ENCODE results near the gene DNAI4. TPM values are rescaled to one million over a fixed set of nuclear protein-coding genes. Genes with fewer than 3 reads are reported as not detected.
"Not testable (repeated sequence)": the region's sequence is repeated elsewhere in the genome, so short reads cannot be mapped to it uniquely, and the experiment has no call there.

DNAI4 gene
- polyA plus RNA-seq, 1 donor, result 3.6 TPM

DNA sequence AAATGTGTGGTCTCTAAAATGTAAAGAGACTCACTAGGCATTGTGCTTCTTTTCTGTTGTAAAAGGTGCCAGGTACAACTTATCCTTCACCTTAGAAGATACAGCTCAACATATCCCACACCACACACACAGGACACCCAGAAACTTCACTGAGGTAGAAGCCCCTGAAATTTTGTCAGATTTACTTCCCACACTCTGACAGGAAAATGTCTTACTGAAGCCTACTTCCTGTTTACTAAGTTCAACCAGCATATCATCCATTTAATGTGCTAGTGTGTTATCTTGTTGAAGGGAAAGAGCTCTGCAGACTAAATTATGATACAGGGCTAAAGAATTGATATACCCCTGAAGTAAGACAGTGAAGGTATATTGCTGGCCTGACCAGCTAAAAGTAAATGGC is 83.7 kb downstream of the DNAI4 start:
- DNase-seq, result no peak
- Histone ChIP-seq H3K36me3 (ENCODE audit: control insufficient read depth, insufficient read depth, low read length) (no peaks in the 10 kb centered on the region), H3K9me3 (ENCODE audit: control insufficient read depth, low read depth, low read length) (no peaks in the 10 kb centered on the region), H3K4me1 (ENCODE audit: control insufficient read depth, insufficient read depth, low read length) (no peaks in the 10 kb centered on the region), H3K27me3 (ENCODE audit: control insufficient read depth, insufficient read depth, low read length) (no peaks in the 10 kb centered on the region), H3K27ac (ENCODE audit: low read length) (no peak overlapping the region), H3K4me3 (ENCODE audit: low read length) (no peak overlapping the region)

DNA sequence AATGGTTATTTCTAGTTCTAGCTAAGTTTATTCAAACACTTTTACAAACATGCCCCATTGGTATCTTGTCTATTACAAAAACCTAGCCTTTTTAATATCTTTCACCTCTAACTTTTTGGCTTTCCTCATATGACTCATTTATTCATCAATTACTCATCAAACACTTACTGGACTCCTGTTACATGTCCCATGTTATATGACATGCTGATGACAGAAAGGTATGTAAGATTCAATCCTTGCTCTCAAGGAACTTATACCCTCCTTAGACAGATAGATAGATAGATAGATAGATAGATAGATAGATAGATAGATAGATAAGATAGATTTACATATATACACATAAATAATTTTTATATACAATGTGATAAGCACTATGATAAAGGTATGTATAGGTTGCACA is 89.7 kb downstream of the DNAI4 start:
- no peaks in the 10 kb centered on the region for H3K9me3 ChIP-seq (ENCODE audit: control insufficient read depth, low read depth, low read length)
- no peak overlapping the region for H3K4me3 ChIP-seq (ENCODE audit: low read length)

GRCh38 chr1:66833112-66833511 is 91.5 kb downstream of the DNAI4 start:
- no peak for DNase-seq

More for the DNA sequence above, 89.7 kb downstream of the DNAI4 start:
- H3K36me3 ChIP-seq (ENCODE audit: control insufficient read depth, insufficient read depth, low read length), result no peaks in the 10 kb centered on the region
- no peaks in the 10 kb centered on the region for H3K4me1 ChIP-seq (ENCODE audit: control insufficient read depth, insufficient read depth, low read length)
- DNase-seq, result no peak
- no peaks in the 10 kb centered on the region for H3K27me3 ChIP-seq (ENCODE audit: control insufficient read depth, insufficient read depth, low read length)
- H3K27ac ChIP-seq (ENCODE audit: low read length), result no peak overlapping the region

GRCh38 chr1:66831529-66832239 is 93.0 kb downstream of the DNAI4 start:
- H3K27me3 ChIP-seq (ENCODE audit: control insufficient read depth, insufficient read depth, low read length), result no peaks in the 10 kb centered on the region
- WGBS (ENCODE audit: insufficient coverage, low lambda C conversion rate), result 83% methylated on average over 2 of the region's 3 CpGs
- H3K27ac ChIP-seq (ENCODE audit: low read length), result no peak overlapping the region
- no peak for DNase-seq
- H3K4me3 ChIP-seq (ENCODE audit: low read length), result no peak overlapping the region
- H3K4me1 ChIP-seq (ENCODE audit: control insufficient read depth, insufficient read depth, low read length), result no peaks in the 10 kb centered on the region
- no peaks in the 10 kb centered on the region for H3K9me3 ChIP-seq (ENCODE audit: control insufficient read depth, low read depth, low read length)
- no peaks in the 10 kb centered on the region for H3K36me3 ChIP-seq (ENCODE audit: control insufficient read depth, insufficient read depth, low read length)

More at GRCh38 chr1:66833112-66833511, 91.5 kb downstream of the DNAI4 start:
- Histone ChIP-seq H3K9me3 (ENCODE audit: control insufficient read depth, low read depth, low read length) (no peaks in the 10 kb centered on the region), H3K27ac (ENCODE audit: low read length) (no peak overlapping the region), H3K4me1 (ENCODE audit: control insufficient read depth, insufficient read depth, low read length) (no peaks in the 10 kb centered on the region), H3K36me3 (ENCODE audit: control insufficient read depth, insufficient read depth, low read length) (no peaks in the 10 kb centered on the region), H3K4me3 (ENCODE audit: low read length) (no peak overlapping the region), H3K27me3 (ENCODE audit: control insufficient read depth, insufficient read depth, low read length) (no peaks in the 10 kb centered on the region)

DNA sequence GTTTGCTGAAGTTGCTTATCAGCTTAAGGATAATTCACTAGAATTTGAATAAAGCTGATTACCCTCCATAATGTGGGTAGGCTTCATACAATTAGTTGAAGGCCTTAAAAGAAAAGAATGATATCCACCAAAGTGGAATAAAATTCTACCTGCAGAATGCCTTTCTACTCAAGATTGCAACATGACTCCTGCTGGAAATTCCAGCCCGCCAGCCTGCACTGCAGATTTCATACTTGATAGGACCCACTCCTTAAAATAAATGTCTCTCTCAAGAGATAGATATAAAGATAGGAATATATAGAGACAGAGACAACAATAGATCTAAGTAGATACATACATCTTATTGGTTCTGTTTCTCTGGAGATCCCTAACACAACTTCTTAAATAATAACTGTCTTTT is 99.9 kb downstream of the DNAI4 start:
- H3K27me3 ChIP-seq (ENCODE audit: control insufficient read depth, insufficient read depth, low read length), result no peaks in the 10 kb centered on the region
- no peak overlapping the region for H3K27ac ChIP-seq (ENCODE audit: low read length)
- WGBS (ENCODE audit: insufficient coverage, low lambda C conversion rate), result no CpG with 5 or more reads among the region's 1 CpG
- no peaks in the 10 kb centered on the region for H3K4me1 ChIP-seq (ENCODE audit: control insufficient read depth, insufficient read depth, low read length)
- no peaks in the 10 kb centered on the region for H3K9me3 ChIP-seq (ENCODE audit: control insufficient read depth, low read depth, low read length)
- no peaks in the 10 kb centered on the region for H3K36me3 ChIP-seq (ENCODE audit: control insufficient read depth, insufficient read depth, low read length)
- DNase-seq, result no peak
- no peak overlapping the region for H3K4me3 ChIP-seq (ENCODE audit: low read length)

GRCh38 chr1:66809736-66810326 is 114.8 kb downstream of the DNAI4 start:
- Histone ChIP-seq H3K27ac (ENCODE audit: low read length) (no peak overlapping the region), H3K4me3 (ENCODE audit: low read length) (no peak overlapping the region), H3K36me3 (ENCODE audit: control insufficient read depth, insufficient read depth, low read length) (no peaks in the 10 kb centered on the region), H3K27me3 (ENCODE audit: control insufficient read depth, insufficient read depth, low read length) (no peaks in the 10 kb centered on the region), H3K4me1 (ENCODE audit: control insufficient read depth, insufficient read depth, low read length) (no peaks in the 10 kb centered on the region), H3K9me3 (ENCODE audit: control insufficient read depth, low read depth, low read length) (no peaks in the 10 kb centered on the region)
- WGBS (ENCODE audit: insufficient coverage, low lambda C conversion rate), result no CpG with 5 or more reads among the region's 1 CpG
- DNase-seq, result no peak

GRCh38 chr1:66809245-66809644 is 115.4 kb downstream of the DNAI4 start:
- Histone ChIP-seq H3K27me3 (ENCODE audit: control insufficient read depth, insufficient read depth, low read length) (no peaks in the 10 kb centered on the region), H3K4me1 (ENCODE audit: control insufficient read depth, insufficient read depth, low read length) (no peaks in the 10 kb centered on the region), H3K36me3 (ENCODE audit: control insufficient read depth, insufficient read depth, low read length) (no peaks in the 10 kb centered on the region), H3K9me3 (ENCODE audit: control insufficient read depth, low read depth, low read length) (no peaks in the 10 kb centered on the region), H3K27ac (ENCODE audit: low read length) (no peak overlapping the region), H3K4me3 (ENCODE audit: low read length) (no peak overlapping the region)
- DNase-seq, result no peak
- no CpG with 5 or more reads among the region's 1 CpG for WGBS (ENCODE audit: insufficient coverage, low lambda C conversion rate)

GRCh38 chr1:66795839-66796238 is 128.8 kb downstream of the DNAI4 start:
- H3K9me3 ChIP-seq (ENCODE audit: control insufficient read depth, low read depth, low read length); H3K27me3 ChIP-seq (ENCODE audit: control insufficient read depth, insufficient read depth, low read length); H3K4me1 ChIP-seq (ENCODE audit: control insufficient read depth, insufficient read depth, low read length); DNase-seq; H3K36me3 ChIP-seq (ENCODE audit: control insufficient read depth, insufficient read depth, low read length); H3K4me3 ChIP-seq (ENCODE audit: low read length); H3K27ac ChIP-seq (ENCODE audit: low read length): not testable (repeated sequence)
- WGBS (ENCODE audit: insufficient coverage, low lambda C conversion rate), result no CpG with 5 or more reads among the region's 2 CpGs

DNA sequence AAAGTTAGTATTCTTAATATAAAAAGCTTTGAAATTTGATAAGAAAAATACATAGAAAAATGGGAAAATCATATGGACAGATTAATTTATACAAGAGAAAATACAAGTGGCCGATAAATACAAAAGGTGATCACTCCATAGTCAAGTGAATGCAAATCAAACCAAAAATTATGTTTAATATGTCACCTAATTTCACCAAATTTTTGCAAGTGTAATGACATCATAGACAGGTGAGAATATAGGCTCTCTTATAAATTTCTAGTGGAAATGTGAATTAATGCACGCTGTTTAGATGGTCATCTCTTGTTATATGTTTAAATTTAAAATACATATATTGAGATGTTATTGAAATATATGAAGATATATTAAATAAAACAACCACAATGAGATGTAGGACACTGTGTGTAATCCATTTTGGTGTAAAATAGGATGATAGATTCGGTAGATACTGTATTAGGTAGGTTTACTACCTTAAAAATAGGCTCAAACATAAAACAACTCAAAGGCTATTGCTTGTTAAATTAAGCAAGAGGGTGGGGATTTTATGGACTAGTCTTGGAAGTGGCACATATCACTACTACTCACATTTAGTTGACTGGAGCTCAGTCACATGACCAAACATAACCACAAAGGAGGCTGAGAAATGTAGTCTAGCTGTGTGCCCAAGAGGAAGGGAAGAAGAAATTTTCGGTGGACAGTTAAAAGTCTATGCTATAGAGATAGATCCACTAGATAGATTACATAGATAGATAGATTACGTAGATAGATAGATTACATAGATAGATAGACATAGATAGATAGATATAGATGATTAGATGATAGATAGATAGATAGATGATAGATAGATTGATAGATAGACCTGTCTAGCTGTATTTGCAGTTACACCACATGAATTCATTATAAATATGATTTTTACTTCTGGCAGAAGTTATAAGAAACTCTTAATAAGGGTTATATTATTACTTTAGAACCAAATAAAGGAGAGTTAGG is 132.7 kb downstream of the DNAI4 start:
- Histone ChIP-seq H3K4me3 (ENCODE audit: low read length) (no peak overlapping the region), H3K9me3 (ENCODE audit: control insufficient read depth, low read depth, low read length) (no peaks in the 10 kb centered on the region), H3K27ac (ENCODE audit: low read length) (no peak overlapping the region), H3K36me3 (ENCODE audit: control insufficient read depth, insufficient read depth, low read length) (no peaks in the 10 kb centered on the region), H3K27me3 (ENCODE audit: control insufficient read depth, insufficient read depth, low read length) (no peaks in the 10 kb centered on the region), H3K4me1 (ENCODE audit: control insufficient read depth, insufficient read depth, low read length) (no peaks in the 10 kb centered on the region)
- 87% methylated on average over 2 of the region's 5 CpGs for WGBS (ENCODE audit: insufficient coverage, low lambda C conversion rate)
- no peak for DNase-seq

- no peaks in the 10 kb centered on the region for H3K9me3 ChIP-seq (ENCODE audit: control insufficient read depth, low read depth, low read length)
- no peak overlapping the region for H3K4me3 ChIP-seq (ENCODE audit: low read length)
- DNase-seq, result no peak
- H3K27me3 ChIP-seq (ENCODE audit: control insufficient read depth, insufficient read depth, low read length), result no peaks in the 10 kb centered on the region
- H3K27ac ChIP-seq (ENCODE audit: low read length), result no peak overlapping the region
- no peaks in the 10 kb centered on the region for H3K4me1 ChIP-seq (ENCODE audit: control insufficient read depth, insufficient read depth, low read length)
- H3K36me3 ChIP-seq (ENCODE audit: control insufficient read depth, insufficient read depth, low read length), result no peaks in the 10 kb centered on the region
- 81% methylated on average over 5 of the region's 6 CpGs for WGBS (ENCODE audit: insufficient coverage, low lambda C conversion rate)
These were observed 136.3 kb downstream of the DNAI4 start for GRCh38 chr1:66788231-66788939.
